Neural progenitor cell (in vitro differentiated cells): ENCODE results near the gene BTG2.

Experiments
- EZH2 ChIP-seq: fragments of 200-600 bp; sonication (generic); IDR thresholded peaks from 2 replicates; pipeline ENCODE4 v1.6.1; 2017; ENCODE audit warnings: antibody characterized with exemption, mild to moderate bottlenecking, moderate library complexity
- EZH2phosphoT487 ChIP-seq: fragments of 200-600 bp; sonication (generic); IDR thresholded peaks from 2 replicates; pipeline ENCODE4 v1.6.1; 2017; ENCODE audit warnings: antibody characterized with exemption
- TF ChIP-seq, protein P1 (sequence below): fragments of 200-600 bp; sonication (generic); IDR thresholded peaks from 2 replicates; pipeline ENCODE4 v1.5.1; 2017; ENCODE audit warnings: antibody characterized with exemption, mild to moderate bottlenecking

DNA sequence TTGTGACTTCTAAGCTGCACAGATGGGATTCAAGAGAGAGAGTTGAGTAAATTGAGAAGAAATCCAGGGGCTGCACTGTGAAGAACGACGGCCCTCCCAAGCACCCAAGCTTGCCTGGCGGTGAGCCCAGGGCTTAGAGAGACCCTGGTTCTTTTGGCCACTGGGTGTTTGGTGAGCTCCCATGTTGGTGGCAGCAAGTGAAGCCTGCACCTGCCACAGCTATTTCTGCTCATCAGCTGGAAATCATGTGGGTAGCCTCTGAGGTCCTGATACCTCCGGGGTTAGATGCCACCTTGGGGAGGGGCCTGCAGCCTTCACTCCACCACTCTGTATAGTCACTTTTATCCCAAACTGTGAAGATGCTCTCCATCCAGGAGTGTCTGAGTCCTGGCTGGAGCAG is 6.2 kb upstream of the BTG2 start:
- TF ChIP-seq, protein P1, sequence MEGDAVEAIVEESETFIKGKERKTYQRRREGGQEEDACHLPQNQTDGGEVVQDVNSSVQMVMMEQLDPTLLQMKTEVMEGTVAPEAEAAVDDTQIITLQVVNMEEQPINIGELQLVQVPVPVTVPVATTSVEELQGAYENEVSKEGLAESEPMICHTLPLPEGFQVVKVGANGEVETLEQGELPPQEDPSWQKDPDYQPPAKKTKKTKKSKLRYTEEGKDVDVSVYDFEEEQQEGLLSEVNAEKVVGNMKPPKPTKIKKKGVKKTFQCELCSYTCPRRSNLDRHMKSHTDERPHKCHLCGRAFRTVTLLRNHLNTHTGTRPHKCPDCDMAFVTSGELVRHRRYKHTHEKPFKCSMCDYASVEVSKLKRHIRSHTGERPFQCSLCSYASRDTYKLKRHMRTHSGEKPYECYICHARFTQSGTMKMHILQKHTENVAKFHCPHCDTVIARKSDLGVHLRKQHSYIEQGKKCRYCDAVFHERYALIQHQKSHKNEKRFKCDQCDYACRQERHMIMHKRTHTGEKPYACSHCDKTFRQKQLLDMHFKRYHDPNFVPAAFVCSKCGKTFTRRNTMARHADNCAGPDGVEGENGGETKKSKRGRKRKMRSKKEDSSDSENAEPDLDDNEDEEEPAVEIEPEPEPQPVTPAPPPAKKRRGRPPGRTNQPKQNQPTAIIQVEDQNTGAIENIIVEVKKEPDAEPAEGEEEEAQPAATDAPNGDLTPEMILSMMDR, result no peak
- TF ChIP-seq EZH2, result no peak
- no peak for TF ChIP-seq EZH2phosphoT487
